ENCODE measurements around the gene GRID1.
A peak's percentile ranks its signal among the peaks of the same experiment; 100 is the strongest.

GRID1 gene

DNA sequence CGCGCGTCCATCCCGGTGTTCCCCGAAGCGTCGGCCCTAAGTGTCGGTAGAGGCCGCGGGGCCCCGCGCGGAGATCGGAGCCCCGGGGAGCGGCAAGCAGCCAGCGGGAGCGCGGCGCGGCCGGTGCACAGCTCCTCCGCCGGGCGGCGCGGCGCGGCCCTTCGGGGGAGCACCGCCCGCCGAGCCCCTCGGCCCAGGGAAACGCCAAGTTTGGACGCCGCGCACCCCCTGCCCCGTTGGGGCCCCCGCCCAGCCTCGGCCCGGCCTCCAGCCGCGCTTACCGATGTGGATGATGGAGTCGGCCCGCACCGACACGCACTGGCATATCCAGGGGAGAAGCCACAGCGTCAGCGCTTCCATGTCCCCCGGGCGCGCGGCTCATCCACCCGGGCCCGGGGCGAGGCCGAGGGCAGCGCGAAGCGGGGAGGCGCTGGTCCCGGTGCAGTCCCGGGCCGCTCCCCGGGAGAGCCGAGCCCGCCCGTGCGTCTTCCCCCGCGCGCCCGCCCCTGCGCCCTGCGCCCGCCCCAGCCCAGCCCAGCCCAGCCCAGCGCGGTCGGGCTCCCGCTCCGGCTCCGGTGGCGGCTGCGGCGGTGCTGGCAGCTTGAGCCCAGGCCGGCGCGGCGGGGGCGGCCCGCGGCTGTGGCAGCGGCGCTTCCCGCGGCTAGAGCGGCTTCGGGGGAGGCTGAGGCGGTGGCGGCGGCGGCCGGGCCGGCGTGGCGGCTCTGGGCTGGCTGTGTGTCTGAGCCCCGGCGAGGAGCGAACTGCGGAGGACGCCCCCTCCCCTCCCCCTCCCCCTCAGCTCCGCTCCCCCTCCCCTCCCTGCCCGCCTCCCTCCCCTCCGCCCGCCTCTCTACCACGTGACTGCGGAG lies at the start of gene GRID1:
GRID1 (minus strand) TSS at position 763 of the 869 bp plus-strand sequence.
- DNase-seq, result peak; percentile 37

DNA sequence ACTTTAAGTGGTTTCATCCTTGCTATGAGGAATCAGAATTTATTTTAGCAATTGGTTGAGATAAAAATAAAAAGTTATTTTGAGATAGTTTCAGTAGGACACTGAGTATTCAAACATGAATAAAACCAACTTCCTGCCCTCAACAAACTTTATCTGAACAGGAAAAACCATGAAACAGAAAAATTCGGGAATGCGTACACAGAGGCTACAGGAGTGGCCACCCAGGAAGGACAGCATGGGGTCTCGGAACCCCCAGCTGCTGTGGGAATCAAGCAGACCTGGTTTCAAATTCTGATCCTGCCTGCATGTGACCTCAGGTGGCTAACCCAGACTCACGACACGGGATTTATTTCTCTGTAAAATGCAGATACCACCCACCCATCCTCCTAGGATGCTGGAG lies 49.0 kb upstream of the GRID1 start:
- DNase-seq, result no peak

DNA sequence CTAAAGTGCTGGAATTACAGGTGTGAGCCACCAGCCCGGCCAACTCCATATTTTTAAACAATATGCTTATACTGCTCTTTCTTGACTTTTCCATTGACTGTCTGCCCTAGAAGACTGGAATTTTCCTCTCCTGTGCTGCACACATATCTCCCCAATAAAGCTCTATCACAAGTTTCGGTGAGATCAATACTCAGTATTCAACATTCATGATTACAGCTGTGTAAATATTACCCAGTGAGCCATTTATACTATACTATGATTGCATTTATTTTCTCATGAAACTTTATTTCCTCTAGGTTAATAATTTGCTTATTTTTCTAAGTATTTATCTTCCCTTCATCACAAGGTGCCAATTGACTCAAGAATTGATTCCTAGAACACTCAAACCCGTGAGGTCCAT lies 48.5 kb upstream of the GRID1 start:
- no peak for DNase-seq

DNA sequence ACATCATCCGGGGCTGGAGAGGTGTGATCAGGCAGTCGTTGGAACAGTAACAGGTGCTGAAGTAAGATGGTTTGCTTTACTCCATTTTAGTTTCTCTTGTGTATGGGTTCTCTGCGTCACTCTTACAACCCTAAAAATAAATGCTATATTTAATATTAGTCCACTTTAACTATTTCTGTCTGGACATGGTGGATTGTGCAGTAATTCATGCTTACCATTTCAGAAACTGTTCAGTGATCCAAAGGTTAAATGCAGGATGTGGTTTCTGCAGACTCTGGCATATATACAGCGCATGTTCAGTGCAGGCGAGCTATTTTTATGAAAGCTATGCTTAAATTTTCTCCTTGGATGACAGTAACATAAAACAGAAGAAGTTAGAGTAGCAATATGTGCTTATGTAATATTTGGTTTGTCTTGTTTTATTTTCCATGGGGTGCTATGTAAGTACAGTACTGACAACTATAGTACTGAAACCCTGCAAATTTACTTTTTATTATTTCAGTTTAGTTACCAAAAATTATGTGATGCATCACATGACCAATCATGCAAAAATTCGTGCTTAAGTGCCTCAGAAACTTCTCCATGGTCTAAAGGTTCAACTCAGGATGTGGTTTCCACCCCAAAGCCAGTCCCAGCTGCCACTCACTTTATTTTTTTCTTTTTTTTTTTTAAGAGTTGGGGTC lies 46.6 kb upstream of the GRID1 start:
- DNase-seq, result no peak

DNA sequence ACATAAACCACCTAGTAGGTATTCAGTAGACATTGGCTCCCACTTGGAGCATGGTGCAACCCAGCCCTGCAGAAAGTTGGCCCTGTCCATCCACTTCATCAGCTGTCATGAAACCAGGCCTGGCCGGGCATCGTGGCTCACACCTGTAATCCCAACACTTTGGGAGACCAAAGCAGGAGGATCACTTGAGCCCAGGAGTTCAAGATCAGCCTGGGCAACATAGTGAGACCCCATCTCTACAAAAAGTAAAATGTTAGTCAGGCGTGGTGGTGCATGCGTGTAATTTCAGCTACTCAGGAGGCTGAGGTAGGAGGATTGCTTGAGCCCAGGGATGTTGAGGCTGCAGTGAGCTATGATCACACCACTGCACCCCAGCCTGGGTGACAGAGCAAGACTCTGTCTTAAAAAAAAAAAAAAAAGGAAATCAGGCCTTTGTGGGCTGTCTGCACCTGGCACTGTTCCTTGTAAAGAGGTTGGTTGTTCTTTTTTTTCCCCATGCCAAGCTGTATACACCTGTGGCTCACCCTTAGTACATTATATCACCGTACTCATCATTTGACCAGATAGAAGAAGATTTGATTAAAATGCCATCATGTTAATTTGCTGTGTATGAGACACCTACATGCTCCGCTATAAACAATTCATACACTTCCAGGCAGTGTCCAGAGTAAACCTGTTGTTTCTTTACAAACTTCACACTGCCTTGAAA lies 45.4 kb upstream of the GRID1 start:
- no peak for DNase-seq

DNA sequence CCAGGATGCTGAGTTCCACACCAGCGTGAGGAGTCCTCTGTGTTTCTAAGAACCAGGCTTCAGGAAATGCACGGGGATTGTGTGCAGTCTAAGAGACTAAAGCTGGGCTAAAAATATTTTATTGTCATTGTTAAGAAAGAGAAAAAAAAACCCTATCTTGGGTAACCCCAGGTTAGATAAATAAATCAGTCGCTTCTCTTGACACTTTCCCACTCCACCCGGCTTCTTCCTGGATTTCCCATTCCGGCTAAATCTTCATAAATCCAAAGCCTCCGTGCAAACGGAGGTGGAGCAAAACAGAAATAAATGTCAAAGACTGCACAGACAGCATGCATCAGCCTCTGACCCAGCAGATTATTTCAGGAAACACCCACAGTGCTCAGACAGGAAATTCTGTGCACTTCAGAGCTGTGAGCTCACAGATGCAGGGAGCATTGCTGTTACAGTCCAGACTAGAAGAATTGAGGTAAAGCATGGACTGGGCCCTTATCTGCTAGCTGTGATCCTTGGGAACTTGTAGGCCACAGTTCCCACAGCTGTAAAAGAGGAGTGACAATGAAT lies 44.8 kb upstream of the GRID1 start:
- DNase-seq, result no peak

DNA sequence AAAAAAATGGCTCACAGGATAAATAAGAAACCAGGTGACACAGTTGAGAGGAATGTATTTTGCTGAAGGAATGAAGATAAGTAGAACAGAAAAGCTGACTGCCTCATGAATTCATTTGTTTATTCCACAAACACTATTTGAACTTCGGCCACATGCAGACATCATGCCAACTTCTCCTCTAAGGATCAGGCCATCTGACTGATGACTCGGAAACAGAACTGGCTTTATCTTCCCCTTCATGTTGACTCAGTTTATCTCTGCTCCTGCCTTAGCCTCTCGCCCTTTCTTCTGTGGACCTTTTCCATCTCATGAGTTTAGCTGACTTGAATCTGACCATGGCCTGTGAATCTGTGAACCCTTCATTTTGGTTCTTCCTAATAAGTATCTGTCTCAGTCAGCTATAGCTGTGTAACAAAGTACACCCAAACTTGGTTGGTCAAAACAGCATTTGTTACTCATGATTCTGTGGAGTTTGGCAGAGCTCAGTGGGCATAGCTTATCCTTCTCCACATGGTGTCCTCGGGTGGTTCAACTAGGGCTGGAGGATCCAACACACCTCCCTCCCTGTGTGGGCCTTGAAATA lies 44.0 kb upstream of the GRID1 start:
- DNase-seq, result no peak

DNA sequence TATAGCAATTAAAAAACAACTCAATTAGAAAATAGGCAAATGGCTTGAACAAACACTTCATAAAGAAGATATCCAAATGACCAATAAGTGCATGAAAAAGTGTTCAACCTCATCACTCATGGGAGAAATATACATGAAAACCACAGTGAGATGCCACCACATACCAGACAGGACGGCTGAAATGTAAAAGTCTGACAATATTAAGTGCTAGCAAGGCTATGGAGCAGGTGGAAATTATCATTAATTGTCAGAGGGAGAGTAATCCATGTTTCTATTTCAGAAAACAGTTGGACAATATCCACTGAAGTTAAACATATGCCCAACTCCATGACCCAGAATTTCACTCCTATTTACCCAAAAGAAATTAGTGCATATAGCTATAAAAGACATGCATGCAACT lies 42.6 kb upstream of the GRID1 start:
- no peak for DNase-seq

DNA sequence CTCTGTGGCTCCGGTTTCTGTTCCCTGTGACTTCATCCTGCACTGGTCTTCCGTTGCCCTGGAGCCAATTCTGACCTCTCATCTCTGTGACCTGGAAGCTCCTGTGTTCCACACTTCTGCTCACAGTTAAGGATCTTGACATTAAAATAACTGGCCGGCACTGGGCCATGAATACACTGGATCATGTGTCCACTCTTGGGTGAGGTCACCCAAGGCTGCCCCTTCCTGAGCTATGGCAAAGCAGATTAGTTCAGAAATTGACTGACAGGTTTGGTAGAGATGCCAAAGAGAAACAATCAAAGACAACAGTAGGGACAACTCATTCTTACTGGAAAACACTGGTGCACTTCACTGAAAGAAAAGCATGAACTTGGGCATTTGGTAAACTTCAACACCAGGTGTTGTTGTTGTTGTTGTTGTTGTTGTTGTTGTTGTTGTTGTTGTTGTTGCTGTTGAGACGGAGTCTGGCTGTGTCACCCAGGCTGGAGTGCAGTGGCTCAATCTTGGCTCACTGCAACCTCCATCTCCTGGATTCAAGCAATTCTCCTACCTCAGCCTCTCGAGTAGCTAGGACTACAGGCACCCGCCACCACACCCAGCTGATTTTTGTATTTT lies 36.7 kb upstream of the GRID1 start:
- no peak for DNase-seq

DNA sequence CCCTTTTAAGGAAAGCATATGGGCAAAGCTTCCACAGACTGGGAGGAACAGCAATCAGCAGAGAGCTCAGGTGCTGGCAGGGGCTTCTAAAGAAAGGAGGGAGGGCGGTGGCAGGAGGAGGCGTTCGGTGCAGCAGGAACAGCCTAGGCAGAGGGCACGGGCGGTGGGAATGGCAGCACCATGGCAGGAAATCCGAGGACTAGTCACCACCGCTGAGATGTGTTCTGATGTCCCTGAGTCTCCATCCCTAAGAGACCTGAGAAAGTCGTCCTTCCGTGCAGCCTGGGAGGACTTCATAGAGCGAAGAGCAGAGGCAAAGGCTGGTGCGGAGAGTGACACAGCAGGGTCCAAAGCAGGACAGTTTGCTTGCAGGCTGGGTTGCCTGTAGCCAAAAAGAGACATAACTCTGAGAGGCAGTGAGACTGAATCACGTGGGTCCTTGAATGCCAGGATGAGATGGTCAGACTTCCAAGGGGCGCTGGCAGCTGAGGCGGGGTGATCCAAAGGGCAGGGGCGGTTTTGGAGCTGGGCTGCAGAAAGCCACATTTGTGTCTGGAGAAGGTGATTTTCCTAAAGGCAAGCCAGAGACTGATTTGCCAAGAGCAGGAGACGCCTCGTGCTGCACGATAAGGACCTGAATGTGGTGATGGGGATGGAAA lies 35.8 kb upstream of the GRID1 start:
- no peak for DNase-seq

DNA sequence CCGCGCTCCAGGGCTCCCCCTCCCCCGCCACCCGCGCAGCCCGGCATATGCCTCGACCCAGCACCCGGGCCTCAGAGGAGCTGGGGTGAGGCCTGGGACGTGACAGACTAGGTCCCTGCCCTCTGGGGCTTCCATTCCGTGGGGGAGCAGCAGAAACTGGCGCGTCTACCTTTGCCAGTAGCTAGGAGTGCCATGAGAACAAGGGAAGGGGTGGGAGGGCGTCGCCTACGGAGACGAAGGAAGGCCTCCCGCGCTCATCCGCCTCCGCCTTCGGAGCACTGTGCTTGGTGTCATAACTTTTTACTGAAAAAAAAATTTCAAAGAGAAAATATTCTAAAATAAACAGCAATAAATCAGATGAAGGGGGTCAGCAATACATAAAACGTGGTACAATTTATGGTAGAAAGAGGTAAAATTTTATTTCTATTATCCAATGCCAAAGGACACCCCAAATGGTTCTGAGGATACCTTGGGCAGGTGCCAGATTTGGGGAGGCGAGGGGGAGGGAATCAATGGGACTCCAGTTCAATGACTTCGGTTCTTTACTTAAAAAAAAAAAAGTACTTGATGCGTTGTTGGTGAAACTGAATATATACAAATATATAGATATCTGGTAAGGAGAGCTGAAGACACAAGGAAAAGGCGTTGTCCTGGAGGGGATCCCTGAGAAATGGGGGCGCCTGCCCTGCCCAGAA lies 35.1 kb upstream of the GRID1 start:
- no peak for DNase-seq

DNA sequence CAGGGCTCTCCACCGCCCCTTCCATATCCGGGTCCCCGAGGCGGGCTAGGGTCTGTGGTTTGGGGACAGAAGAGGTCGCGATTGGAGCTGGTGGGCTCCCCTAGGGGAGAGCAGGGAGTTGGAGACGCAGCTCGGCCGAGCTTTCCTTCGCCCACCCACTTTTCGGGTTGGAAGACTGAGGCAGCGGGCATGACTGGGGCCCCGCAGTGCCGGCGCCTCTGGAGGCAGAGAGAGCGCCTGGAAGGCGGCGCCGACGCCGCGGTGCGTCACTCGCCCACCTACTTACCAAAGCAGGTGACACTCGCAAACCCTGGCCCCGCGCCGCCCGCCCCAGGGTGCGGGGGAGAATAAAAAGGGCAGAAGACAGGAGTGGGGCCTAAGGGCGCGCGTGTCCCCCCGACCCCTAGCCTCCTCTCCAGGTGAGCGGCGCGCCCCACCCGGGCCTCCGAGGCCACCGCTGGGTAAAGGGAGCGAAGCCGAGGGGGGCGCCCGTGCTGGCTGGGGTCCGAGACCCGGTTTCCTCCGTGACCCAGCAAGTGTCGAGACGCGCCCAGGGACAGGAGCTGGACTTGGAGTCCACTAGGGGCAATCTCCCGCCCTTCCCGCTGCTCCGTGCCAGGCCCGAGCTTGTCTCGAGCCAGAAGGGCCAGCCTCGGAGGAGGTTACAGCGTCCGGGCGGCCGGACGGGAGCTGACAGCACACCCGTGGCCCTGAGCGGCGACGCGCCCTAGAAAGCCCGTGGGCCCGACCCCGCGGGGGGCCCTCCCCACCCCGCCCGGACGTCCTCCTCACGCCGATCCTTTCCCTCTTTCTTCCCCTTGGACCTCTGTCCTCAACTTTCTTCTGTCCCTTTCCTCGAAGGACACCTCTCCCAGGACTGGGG lies 34.4 kb upstream of the GRID1 start:
- DNase-seq, result peak; percentile 73

DNA sequence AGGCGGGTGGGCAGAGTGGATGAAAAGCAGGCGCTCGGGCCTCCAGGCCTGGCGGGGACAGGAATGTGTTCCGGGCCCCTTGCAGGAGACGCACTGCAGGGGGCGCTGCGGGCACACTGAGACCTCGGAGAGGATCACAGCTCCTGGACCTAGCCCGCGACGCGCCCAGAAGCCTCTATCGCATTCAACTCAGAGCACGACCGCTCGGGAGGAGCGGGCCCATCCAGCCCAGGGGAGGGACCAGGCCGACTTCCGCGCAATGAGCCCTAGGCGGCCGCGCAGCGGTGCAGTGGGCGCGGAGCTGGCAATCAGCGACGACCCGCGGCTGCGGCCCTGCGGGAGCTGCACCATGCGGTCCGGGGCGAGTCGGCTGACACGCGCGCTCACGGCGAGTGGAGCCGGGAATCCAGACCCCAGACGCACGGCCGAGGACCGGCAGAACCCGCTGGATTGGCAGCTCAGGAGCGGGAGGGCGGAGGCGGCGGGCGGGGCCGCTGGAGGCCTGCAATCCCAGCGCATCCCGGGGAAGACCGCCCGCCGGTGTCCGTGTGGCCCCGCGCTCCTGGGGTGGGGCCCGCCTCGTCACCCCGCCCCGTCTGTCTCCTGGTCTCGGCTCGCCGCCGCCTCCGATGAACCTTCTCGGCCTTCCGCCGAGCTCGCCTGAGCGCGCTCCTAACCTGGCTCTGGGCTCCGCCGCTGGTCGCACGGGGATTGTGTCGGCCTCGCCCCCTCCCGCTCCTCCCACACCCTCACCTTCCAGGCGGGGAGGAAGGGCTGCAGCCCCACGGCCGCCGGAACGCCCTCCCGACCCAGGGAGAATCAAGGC lies 33.5 kb upstream of the GRID1 start:
- DNase-seq, result peak; percentile 97

DNA sequence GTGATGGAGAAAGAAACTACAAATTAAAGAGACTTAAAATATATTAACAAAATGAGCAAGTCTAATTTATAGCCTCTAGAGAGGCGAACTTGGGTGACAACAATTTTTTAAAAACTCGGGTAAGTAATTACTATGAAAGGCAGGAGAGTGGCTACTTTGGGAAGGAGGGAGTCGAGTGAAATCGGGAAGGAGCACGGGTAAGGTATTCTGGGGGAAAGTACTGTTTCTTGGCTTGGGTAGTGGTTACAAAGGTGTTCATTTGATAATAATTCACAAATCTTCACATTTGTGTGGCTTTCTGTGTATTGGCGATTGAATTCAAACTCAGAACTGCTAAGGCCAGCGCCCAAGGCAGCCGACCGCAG lies 32.9 kb upstream of the GRID1 start:
- no peak for DNase-seq

DNA sequence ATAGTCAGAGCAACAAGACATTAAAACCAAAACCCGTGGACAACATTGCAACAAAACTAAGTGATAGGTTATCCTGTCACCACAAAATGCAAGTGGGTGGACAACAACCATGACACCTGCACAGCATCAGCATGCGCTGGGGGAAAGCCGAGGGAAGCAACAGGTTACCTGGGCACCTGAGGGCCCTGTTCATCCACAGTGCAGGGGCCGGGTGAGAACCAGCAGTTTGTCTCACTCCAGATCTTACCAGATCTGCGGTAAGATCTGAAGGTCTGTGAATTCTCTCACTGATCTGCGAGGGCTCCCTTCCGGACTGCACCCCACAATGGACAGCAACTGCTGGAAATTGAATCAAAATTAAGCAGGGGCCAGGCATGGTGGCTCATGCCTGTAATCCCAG lies 30.5 kb upstream of the GRID1 start:
- no peak for DNase-seq

DNA sequence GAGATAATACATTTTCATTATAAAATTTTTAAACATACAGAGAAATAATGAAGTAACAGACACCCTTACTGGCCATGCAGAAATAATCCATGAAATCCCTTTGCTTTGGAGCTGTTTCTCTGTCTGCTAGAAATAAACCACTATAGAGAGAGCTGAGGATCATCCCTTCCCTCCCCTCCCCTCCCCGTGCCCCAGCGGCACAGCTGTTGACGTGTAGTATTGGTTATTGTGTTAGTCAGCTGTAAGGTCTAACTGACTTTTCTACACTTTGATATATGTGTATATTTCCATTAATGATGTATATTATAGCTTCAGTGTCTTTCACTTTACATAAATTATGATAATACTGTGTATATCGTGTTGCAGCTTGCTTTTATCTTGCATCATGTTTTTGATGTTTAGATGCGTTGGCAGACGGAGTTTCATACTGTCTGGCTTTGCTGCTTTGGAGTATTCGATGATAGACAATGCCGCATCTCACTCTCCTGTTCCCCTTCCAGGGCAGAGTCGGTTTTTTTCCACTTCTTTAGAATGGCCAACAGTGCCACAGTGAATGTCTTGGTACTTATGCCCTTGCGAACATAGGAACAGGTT lies 27.4 kb upstream of the GRID1 start:
- no peak for DNase-seq

DNA sequence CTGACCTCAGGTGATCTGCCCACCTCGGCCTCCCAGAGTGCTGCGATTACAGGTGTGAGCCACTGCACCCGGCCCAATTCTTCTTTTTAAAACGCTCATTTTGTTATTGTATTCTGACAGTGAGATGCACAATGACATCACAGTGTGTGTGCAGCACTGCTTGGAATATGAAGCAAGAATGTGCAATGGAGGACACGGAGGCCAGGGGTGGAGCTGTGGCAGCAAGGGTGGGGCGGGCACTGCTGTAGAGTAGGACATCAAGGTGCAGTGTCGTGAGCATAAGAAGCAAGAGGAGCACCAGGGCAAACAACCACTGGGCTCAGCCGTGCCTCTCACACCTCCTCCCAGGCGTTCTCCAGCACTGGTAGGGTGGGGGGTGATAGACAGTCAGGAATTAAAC lies 26.8 kb upstream of the GRID1 start:
- no peak for DNase-seq

DNA sequence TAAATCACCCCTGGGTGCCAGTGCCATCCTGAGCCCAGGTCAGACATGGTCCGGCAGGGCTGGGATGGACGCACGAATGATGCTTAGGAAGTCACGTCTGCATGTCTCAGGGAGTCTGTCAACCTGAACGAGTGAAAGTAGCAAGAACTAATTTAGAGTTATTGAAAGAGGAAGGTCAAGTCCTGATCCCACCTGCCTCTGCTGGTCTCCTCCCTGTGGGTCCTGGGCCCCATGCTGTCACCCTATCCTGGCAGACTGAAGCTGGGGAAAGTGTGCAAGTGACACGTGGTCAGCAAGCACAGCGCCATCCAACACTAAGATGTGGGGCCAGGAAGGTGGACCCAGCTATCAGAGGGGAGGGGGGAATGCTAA lies 26.1 kb upstream of the GRID1 start:
- no peak for DNase-seq
